Choroid plexus epithelial cell (primary cell): ENCODE results near the gene KMO.

Experiments used
- DNase-seq: peaks from one replicate; pipeline ENCODE4 v3.0.0-alpha.2; 2010; ENCODE audit warnings: low read depth
- H3K4me3 ChIP-seq: 2 replicates; pipeline ENCODE4 v1.5.1; 2011; ENCODE audit warnings: low read depth, mild to moderate bottlenecking, control low read depth, low read length, moderate library complexity
- TF ChIP-seq, protein P1 (sequence below): conservative IDR thresholded peaks from 2 replicates; pipeline ENCODE4 v1.5.1; 2011; ENCODE audit warnings: low read depth, mild to moderate bottlenecking, control low read depth, inconsistent platforms, low read length, moderate library complexity

KMO gene

DNA sequence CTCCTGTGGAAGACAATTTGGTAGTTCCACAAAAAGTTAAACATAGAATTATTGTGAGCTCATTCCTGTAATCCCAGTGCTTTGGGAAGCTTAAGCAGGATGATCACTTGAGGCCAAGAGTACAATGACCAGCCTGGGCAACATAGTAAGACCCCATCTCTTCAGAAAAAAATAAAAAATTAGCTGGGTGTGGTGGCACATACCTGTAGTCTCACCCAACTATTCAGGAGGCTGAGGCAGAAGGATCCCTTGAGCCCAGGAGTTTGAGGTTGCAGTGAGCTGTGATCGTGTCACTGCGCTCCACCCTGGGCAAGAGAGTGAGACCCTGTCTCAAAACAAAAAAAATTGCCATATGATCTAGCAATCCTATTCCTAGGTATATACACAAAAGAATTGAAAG, 112.1 kb downstream of the KMO start:
- TF ChIP-seq, protein P1, sequence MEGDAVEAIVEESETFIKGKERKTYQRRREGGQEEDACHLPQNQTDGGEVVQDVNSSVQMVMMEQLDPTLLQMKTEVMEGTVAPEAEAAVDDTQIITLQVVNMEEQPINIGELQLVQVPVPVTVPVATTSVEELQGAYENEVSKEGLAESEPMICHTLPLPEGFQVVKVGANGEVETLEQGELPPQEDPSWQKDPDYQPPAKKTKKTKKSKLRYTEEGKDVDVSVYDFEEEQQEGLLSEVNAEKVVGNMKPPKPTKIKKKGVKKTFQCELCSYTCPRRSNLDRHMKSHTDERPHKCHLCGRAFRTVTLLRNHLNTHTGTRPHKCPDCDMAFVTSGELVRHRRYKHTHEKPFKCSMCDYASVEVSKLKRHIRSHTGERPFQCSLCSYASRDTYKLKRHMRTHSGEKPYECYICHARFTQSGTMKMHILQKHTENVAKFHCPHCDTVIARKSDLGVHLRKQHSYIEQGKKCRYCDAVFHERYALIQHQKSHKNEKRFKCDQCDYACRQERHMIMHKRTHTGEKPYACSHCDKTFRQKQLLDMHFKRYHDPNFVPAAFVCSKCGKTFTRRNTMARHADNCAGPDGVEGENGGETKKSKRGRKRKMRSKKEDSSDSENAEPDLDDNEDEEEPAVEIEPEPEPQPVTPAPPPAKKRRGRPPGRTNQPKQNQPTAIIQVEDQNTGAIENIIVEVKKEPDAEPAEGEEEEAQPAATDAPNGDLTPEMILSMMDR = no peak
- no peak for DNase-seq
- H3K4me3 ChIP-seq = no peak overlapping the region

DNA sequence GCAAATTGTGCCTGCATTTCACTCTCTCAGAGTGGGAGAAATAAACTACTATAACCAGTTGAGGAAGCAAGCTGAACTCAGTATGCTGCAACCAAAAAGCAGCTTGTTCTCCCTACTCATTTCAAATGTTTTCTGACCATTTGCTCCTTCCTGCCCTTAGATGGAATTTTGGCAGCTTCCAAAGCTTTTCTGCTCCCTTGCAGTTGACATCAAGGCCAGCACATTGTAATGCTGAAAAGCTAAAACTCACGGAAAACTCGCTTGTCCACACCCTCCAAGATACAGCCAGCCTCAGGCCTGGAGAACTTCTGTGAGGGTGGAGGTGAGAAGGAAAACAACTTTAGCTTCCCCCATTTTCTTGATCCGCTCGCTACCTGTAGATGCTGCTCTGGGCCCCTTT, 113.0 kb downstream of the KMO start:
- H3K4me3 ChIP-seq = no peak overlapping the region
- TF ChIP-seq, protein P1 = no peak
- DNase-seq = no peak
